ENCODE data around the gene SGIP1.
"Not testable (repeated sequence)": the region's sequence is repeated elsewhere in the genome, so short reads cannot be mapped to it uniquely, and the experiment has no call there.

GRCh38 chr1:66734531-66734930 lies 200.6 kb downstream of the SGIP1 start:
- not testable (repeated sequence) for TF ChIP-seq CTCF (IDR thresholded peaks at IDR 0.05); ZFX (IDR thresholded peaks at IDR 0.05; ENCODE audit: borderline replicate concordance)

Measured in 22Rv1 (cell line).